ENCODE data around the gene GAS2. TPM values are rescaled to one million over a fixed set of nuclear protein-coding genes. Genes with fewer than 3 reads are reported as not detected.

Gene GAS2
- polyA plus RNA-seq, 2 of the 4 experiments (the other 2 are of a cell fraction): 0.84 to 1.0 TPM

DNA sequence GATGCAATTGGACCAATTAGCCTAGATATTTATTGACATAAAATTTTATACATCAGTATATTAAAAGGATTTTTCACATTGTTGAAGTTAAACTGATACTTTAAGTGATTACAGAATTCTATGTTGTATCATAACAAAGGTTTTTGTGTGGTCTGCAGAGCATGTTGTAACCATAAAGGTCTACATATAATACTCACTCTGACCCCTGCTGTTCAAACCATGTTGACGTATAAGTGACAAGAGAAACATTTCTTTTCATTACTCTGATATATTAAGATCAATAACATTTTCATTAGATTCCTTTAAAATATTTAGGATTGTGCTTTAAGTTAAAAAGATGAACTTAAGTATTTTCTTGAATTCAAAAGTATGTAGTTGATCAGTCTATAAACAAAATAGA lies 63.9 kb downstream of the GAS2 start:
- WGBS (ENCODE audit: missing lambda C conversion rate): 2% methylated on average over 1 of the region's 1 CpG
- Histone ChIP-seq H3K4me1 (no peaks in the 10 kb centered on the region), H3K27ac (no peak overlapping the region), H3K4me3 (no peak overlapping the region), H3K9me3 (no peaks in the 10 kb centered on the region), H3K4me2 (no peak overlapping the region)
- CTCF ChIA-PET: interaction anchor here (1.0 kb wide), 1 partner anchor 40 kb away, joined by 3 read pairs; no protein-coding TSS in a partner anchor
- FAIRE-seq (no peak), DNase-seq (ENCODE audit: low read depth in 1 of 2, low spot score in 1 of 2) (peak in 1 of 2 experiments; percentile 11), ATAC-seq (no peak)
- POLR2A ChIA-PET: no interaction called here
- TF ChIP-seq RAD21 (conservative IDR thresholded peaks at IDR 0.05 in 1 of 2, IDR thresholded peaks at IDR 0.05 in 1 of 2): peak; percentile 12 to 20; a peak in 2 of 5 replicates
- TF ChIP-seq, protein P1, sequence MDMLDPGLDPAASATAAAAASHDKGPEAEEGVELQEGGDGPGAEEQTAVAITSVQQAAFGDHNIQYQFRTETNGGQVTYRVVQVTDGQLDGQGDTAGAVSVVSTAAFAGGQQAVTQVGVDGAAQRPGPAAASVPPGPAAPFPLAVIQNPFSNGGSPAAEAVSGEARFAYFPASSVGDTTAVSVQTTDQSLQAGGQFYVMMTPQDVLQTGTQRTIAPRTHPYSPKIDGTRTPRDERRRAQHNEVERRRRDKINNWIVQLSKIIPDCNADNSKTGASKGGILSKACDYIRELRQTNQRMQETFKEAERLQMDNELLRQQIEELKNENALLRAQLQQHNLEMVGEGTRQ (IDR thresholded peaks at IDR 0.05): no peak

DNA sequence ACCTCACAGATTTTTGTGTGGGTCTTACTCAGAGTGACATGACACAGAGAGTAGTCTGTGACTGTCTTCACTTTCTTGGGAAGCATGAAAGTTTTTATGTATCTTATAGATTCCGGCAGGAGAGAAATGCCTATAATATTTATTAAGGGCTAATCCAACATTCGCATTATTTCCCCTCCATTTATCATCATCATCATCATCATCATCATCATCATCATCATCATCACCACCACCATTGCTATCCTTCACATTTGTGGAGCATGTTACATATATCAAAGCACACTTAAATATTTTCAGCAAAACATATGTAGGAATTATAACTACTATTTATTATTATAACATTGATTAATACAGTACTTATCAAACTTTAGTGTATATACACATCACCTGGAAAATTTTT lies 66.2 kb downstream of the GAS2 start:
- TF ChIP-seq ESRRA (IDR thresholded peaks at IDR 0.05; ENCODE audit: borderline replicate concordance, low read length): no peak
- no peak for TF ChIP-seq PHF8 (IDR thresholded peaks at IDR 0.05; ENCODE audit: borderline replicate concordance, low read depth)
- TF ChIP-seq NFE2L2 (conservative IDR thresholded peaks at IDR 0.05; ENCODE audit: low read length): no peak
- no peak for TF ChIP-seq SMC3 (IDR thresholded peaks at IDR 0.05)
- TF ChIP-seq KDM5A (IDR thresholded peaks at IDR 0.05): no peak
- TF ChIP-seq ZSCAN20 (CRISPR knock-in tag; IDR thresholded peaks at IDR 0.05): no peak
- TF ChIP-seq, protein P2, sequence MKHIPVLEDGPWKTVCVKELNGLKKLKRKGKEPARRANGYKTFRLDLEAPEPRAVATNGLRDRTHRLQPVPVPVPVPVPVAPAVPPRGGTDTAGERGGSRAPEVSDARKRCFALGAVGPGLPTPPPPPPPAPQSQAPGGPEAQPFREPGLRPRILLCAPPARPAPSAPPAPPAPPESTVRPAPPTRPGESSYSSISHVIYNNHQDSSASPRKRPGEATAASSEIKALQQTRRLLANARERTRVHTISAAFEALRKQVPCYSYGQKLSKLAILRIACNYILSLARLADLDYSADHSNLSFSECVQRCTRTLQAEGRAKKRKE (CRISPR knock-in tag; IDR thresholded peaks at IDR 0.05; ENCODE audit: low read depth): no peak
- TF ChIP-seq FOSB (CRISPR knock-in tag; IDR thresholded peaks at IDR 0.05): no peak
- TF ChIP-seq JUN (IDR thresholded peaks at IDR 0.05): no peak
- TF ChIP-seq NR3C1 (IDR thresholded peaks at IDR 0.05): no peak
- no peak for TF ChIP-seq MAFK (IDR thresholded peaks at IDR 0.05; ENCODE audit: partially characterized antibody)
- no peak for TF ChIP-seq POLR2AphosphoS2 (conservative IDR thresholded peaks at IDR 0.05; ENCODE audit: low read length)
- TF ChIP-seq, protein P3, sequence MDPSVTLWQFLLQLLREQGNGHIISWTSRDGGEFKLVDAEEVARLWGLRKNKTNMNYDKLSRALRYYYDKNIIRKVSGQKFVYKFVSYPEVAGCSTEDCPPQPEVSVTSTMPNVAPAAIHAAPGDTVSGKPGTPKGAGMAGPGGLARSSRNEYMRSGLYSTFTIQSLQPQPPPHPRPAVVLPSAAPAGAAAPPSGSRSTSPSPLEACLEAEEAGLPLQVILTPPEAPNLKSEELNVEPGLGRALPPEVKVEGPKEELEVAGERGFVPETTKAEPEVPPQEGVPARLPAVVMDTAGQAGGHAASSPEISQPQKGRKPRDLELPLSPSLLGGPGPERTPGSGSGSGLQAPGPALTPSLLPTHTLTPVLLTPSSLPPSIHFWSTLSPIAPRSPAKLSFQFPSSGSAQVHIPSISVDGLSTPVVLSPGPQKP (IDR thresholded peaks at IDR 0.05; ENCODE audit: low read depth, low read length): no peak
- TF ChIP-seq, protein P1 (IDR thresholded peaks at IDR 0.05): no peak
- no peak for TF ChIP-seq ZNF302 (CRISPR knock-in tag; IDR thresholded peaks at IDR 0.05)
- no peak for TF ChIP-seq RARB (CRISPR knock-in tag; IDR thresholded peaks at IDR 0.05)
- no peak for TF ChIP-seq RAD21 (conservative IDR thresholded peaks at IDR 0.05 in 1 of 2, IDR thresholded peaks at IDR 0.05 in 1 of 2)
- TF ChIP-seq KDM1A (IDR thresholded peaks at IDR 0.05; ENCODE audit: low read depth): no peak
- ChIA-PET CTCF (no interaction called here), POLR2A (no interaction called here)
- H3K4me3 ChIP-seq: no peak overlapping the region
- ATAC-seq (no peak), DNase-seq (ENCODE audit: low read depth in 1 of 2, low spot score in 1 of 2) (no peak), FAIRE-seq (no peak)
- no peak overlapping the region for H3K27ac ChIP-seq
- H3K9me3 ChIP-seq: no peaks in the 10 kb centered on the region
- H3K4me2 ChIP-seq: no peak overlapping the region
- H3K4me1 ChIP-seq: no peaks in the 10 kb centered on the region
- 24% methylated on average over 2 of the region's 2 CpGs for WGBS (ENCODE audit: missing lambda C conversion rate)

DNA sequence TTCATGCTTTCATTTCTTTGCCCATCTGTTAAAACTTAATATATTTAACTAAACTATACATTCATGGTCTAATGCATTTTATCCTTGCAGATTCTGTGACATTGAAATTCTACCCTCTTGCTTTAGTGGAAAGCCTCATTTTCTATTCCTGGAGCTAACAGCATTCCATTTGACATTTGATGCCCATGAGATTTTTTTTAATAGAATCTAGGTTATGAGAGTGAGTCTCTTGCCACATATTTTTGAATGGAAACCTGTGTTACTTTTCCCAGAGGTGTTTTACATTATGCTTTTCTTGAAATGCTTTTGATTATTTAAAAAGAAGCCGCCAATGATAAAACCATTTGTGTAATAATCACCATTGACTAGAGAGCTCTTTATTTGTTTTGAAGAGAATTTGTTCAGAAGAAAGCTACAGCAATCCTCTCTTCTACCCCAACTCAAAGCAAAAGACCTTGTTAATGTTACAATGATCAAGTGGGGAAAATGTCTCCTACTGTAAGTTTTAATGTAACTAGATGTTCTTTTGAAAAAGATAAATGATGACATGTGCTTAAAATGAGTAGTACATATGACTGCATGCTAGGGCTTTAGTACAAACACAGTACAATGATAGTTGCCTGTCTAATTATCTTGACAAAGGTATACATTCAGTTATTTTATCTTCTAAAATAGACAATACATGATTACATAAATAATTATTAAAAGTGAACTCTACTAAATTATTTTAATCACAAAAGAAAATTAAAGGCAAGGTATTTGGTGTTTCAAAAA lies 67.3 kb downstream of the GAS2 start:
- no peak overlapping the region for H3K4me2 ChIP-seq
- 0% methylated on average over 1 of the region's 1 CpG for WGBS (ENCODE audit: missing lambda C conversion rate)
- no peak overlapping the region for H3K27ac ChIP-seq
- ChIA-PET POLR2A (no interaction called here), CTCF (no interaction called here)
- no peak for ATAC-seq
- no peaks in the 10 kb centered on the region for H3K4me1 ChIP-seq
- TF ChIP-seq MAFK (IDR thresholded peaks at IDR 0.05; ENCODE audit: partially characterized antibody): peak; percentile 31
- no peak for TF ChIP-seq POLR2AphosphoS2 (conservative IDR thresholded peaks at IDR 0.05; ENCODE audit: low read length)
- TF ChIP-seq ZC3H11A (IDR thresholded peaks at IDR 0.05): no peak
- no peak for TF ChIP-seq RCOR1 (IDR thresholded peaks at IDR 0.05; ENCODE audit: low read depth, low read length)
- TF ChIP-seq EHF (CRISPR knock-in tag; IDR thresholded peaks at IDR 0.05): no peak
- TF ChIP-seq ZFP36 (IDR thresholded peaks at IDR 0.05; ENCODE audit: borderline replicate concordance, partially characterized antibody): no peak
- no peaks in the 10 kb centered on the region for H3K9me3 ChIP-seq
- no peak for DNase-seq (ENCODE audit: low read depth in 1 of 2, low spot score in 1 of 2)
- no peak overlapping the region for H3K4me3 ChIP-seq
- FAIRE-seq: no peak

All from A549 (cell line).